B cell (primary cell): ENCODE data around the gene ZNF212. TPM values are rescaled to one million over a fixed set of nuclear protein-coding genes. Genes with fewer than 3 reads are reported as not detected.

Experiments
- ATAC-seq: fragments of 200-7000 bp; cut with Tn5 transposase; one replicate; pipeline ENCODE4 v1.10.0; 2021; ENCODE audit warnings: low read depth, mild to moderate bottlenecking, moderate number of reproducible peaks, moderate library complexity
- CTCF ChIA-PET: fragments of 350-600 bp; sonication (Branson Sonifier 250); formaldehyde crosslinking; loops from one replicate; lab custom pipeline; 2021; ENCODE audit warnings: antibody characterized with exemption, inconsistent platforms; lab: Charles Lee
- POLR2A ChIA-PET: fragments of 350-600 bp; sonication (Branson Sonifier 250); formaldehyde crosslinking; loops from one replicate; lab custom pipeline; 2021; ENCODE audit warnings: antibody characterized with exemption; lab: Charles Lee
- DNase-seq: peaks from one replicate; pipeline ENCODE4 v3.0.0; 2013
- H2AFZ ChIP-seq: 2 replicates; pipeline ENCODE4 v1.6.1; 2012; ENCODE audit warnings: mild to moderate bottlenecking, low read depth, low read length; ENCODE audit not compliant: insufficient read depth, poor library complexity, severe bottlenecking
- H3K27ac ChIP-seq, 2 donors: 1 replicate in 1 of 2; 2 replicates in 1 of 2; pipeline ENCODE4 v1.5.1; 2012 to 2013; ENCODE audit warnings: low read length in 2 of 2, mild to moderate bottlenecking in 2 of 2, moderate library complexity in 1 of 2
- H3K27me3 ChIP-seq, 4 experiments: fragments of 200-600 bp in 1 of 4; sonication (generic) in 1 of 4; replicated peaks in 1 of 4; 1 replicate in 2 of 4; 2 replicates in 2 of 4; pipeline versions ENCODE4 v1.6.1 to v1.7.0; 2013 to 2016; ENCODE audit warnings: low read length in 3 of 4, mild to moderate bottlenecking in 2 of 4, mixed read lengths in 1 of 4, moderate library complexity in 1 of 4; ENCODE audit not compliant: insufficient read depth in 4 of 4, control insufficient read depth in 3 of 4; ENCODE audit errors: control extremely low read depth in 1 of 4
- H3K36me3 ChIP-seq, 2 experiments: replicated peaks in 1 of 2; 1 replicate in 1 of 2; 2 replicates in 1 of 2; pipeline versions ENCODE4 v1.6.1 to v1.7.1; 2013; ENCODE audit warnings: low read length in 1 of 2; ENCODE audit not compliant: insufficient read depth in 2 of 2, control insufficient read depth in 1 of 2; ENCODE audit errors: control extremely low read depth in 1 of 2, extremely low read depth in 1 of 2
- H3K4me1 ChIP-seq, 2 donors: fragments of 200-600 bp in 1 of 2; sonication (generic) in 1 of 2; 1 replicate in 1 of 2; 2 replicates in 1 of 2; pipeline versions ENCODE4 v1.5.1 to v1.6.1; 2013 to 2017; ENCODE audit warnings: low read length in 2 of 2; ENCODE audit not compliant: control insufficient read depth in 2 of 2, insufficient read depth in 2 of 2
- H3K4me2 ChIP-seq: replicated peaks from 2 replicates; pipeline ENCODE3; 2012; ENCODE audit warnings: mild to moderate bottlenecking, low read depth, low read length; ENCODE audit not compliant: poor library complexity, severe bottlenecking
- H3K4me3 ChIP-seq, 5 experiments: fragments of 200-600 bp in 1 of 5; sonication (generic) in 1 of 5; 1 replicate in 3 of 5; 2 replicates in 2 of 5; pipeline versions ENCODE4 v1.5.1 to v1.7.0; 2011 to 2016; ENCODE audit warnings: low read length in 4 of 5, mild to moderate bottlenecking in 4 of 5, low read depth in 2 of 5, control low read depth in 1 of 5, moderate library complexity in 1 of 5; ENCODE audit not compliant: insufficient read depth in 1 of 5; ENCODE audit errors: control extremely low read depth in 1 of 5, extremely low read depth in 1 of 5
- H3K79me2 ChIP-seq: fragments of 200-600 bp; sonication (generic); one replicate; pipeline ENCODE4 v1.6.0; 2016; ENCODE audit warnings: low read length; ENCODE audit not compliant: control insufficient read depth, insufficient read depth
- H3K9ac ChIP-seq: fragments of 200-600 bp; sonication (generic); 2 replicates; pipeline ENCODE4 v1.6.1; 2017; ENCODE audit warnings: mild to moderate bottlenecking, low read length, moderate library complexity
- H3K9me3 ChIP-seq, 3 donors: one replicate each; pipeline versions ENCODE4 v1.6.1 to v1.7.1; 2013; ENCODE audit warnings: low read length in 2 of 3; ENCODE audit not compliant: control insufficient read depth in 2 of 3, insufficient read depth in 1 of 3; ENCODE audit errors: control extremely low read depth in 1 of 3
- H4K20me1 ChIP-seq: 2 replicates; pipeline ENCODE4 v1.6.0; 2012; ENCODE audit warnings: mild to moderate bottlenecking, low read length; ENCODE audit not compliant: insufficient read depth, control insufficient read depth, poor library complexity, severe bottlenecking
- H3K27ac Mint-ChIP-seq: one replicate; pipeline ENCODE4 v1.8.0; 2021; ENCODE audit warnings: mixed read lengths
- H3K27me3 Mint-ChIP-seq: one replicate; pipeline ENCODE4 v1.8.0; 2021; ENCODE audit warnings: mixed read lengths
- H3K4me1 Mint-ChIP-seq: one replicate; pipeline ENCODE4 v1.8.0; 2021; ENCODE audit warnings: mixed read lengths
- H3K4me3 Mint-ChIP-seq: one replicate; pipeline ENCODE4 v1.8.0; 2021; ENCODE audit warnings: mixed read lengths
- H3K9me3 Mint-ChIP-seq: one replicate; pipeline ENCODE4 v1.8.0; 2022; ENCODE audit warnings: mixed read lengths; ENCODE audit not compliant: insufficient read depth
- CTCF ChIP-seq: fragments of 200-600 bp; IDR thresholded peaks from one replicate; pipeline ENCODE4 v1.8.0; 2022; ENCODE audit warnings: antibody characterized with exemption, mild to moderate bottlenecking
- EZH2 ChIP-seq: IDR thresholded peaks from 2 replicates; pipeline ENCODE4 v1.6.1; 2012; ENCODE audit warnings: borderline replicate concordance, low read depth, mild to moderate bottlenecking, moderate library complexity, low read length; ENCODE audit not compliant: insufficient read depth, poor library complexity, severe bottlenecking
- whole genome bisulfite sequencing: methylation state at CpG from one replicate; pipeline ENCODE4 v1.1.5; 2013; ENCODE audit warnings: missing lambda C conversion rate; ENCODE audit not compliant: insufficient coverage; 5-methylcytosine and 5-hydroxymethylcytosine counted together
- intact Hi-C: fragments of 100-400 bp; cut with micrococcal nuclease; formaldehyde crosslinking; loops from one replicate; pipeline ENCODE4 v1.10.0; 2022
- polyA plus RNA-seq: library from polyadenylated mRNA; depleted of rRNA; stranded (reverse); fragments of >200 nt; gene quantifications from 2 replicates; pipeline ENCODE4 v1.2.3, GENCODE V29; 2012
- total RNA-seq, 2 donors: library from RNA; stranded (reverse); fragments of 120-200 nt in 1 of 2; gene quantifications; 1 replicate in 1 of 2; 2 replicates in 1 of 2; pipeline versions ENCODE4 v1.2.3 to v1.2.4, GENCODE V29; 2013 to 2022

Gene ZNF212
- total and polyA plus RNA-seq, 2 donors (not counting 1 experiment from before 2014, with no cell fraction given): 8.1 to 22.5 TPM

- ChIA-PET CTCF (no interaction called here), POLR2A (no interaction called here)
- H4K20me1 ChIP-seq: no peaks in the 10 kb centered on the region
- H3K27me3 Mint-ChIP-seq: no peaks in the 10 kb centered on the region
- H3K4me2 ChIP-seq: no peak overlapping the region
- no peak overlapping the region for H3K4me3 Mint-ChIP-seq
- no peak overlapping the region for H2AFZ ChIP-seq
- no peak overlapping the region for H3K4me3 ChIP-seq
- DNase-seq: no peak
- no peaks in the 10 kb centered on the region for H3K9me3 ChIP-seq
- H3K36me3 ChIP-seq: peaks cover 5 to 51% of the 10 kb centered on the region in 2 experiments
- intact Hi-C loops: no loop called here
- H3K9me3 Mint-ChIP-seq: no peaks in the 10 kb centered on the region
- no peak overlapping the region for H3K27ac Mint-ChIP-seq
- no peak overlapping the region for H3K27ac ChIP-seq
- H3K9ac ChIP-seq: no peak overlapping the region
- peaks cover 14% of the 10 kb centered on the region for H3K79me2 ChIP-seq
- ATAC-seq: no peak
- 100% methylated on average over 17 of the region's 18 CpGs for WGBS
- no peaks in the 10 kb centered on the region for H3K27me3 ChIP-seq
- H3K4me1 ChIP-seq: no peaks in the 10 kb centered on the region
- H3K4me1 Mint-ChIP-seq: peaks cover 2% of the 10 kb centered on the region
- TF ChIP-seq CTCF: no peak
- no peak for TF ChIP-seq EZH2
Measured at GRCh38 chr7:149205690-149206381, 33.6 kb upstream of the ZNF212 start.

GRCh38 chr7:149207324-149208035 lies 32.0 kb upstream of the ZNF212 start:
- Histone ChIP-seq H3K36me3 (peaks cover 9 to 55% of the 10 kb centered on the region in 2 experiments), H3K4me2 (no peak overlapping the region), H3K4me3 (no peak overlapping the region), H2AFZ (no peak overlapping the region), H3K27ac (no peak overlapping the region), H3K9ac (no peak overlapping the region), H3K79me2 (peaks cover 10% of the 10 kb centered on the region), H3K4me1 (no peaks in the 10 kb centered on the region), H4K20me1 (no peaks in the 10 kb centered on the region), H3K9me3 (no peaks in the 10 kb centered on the region), H3K27me3 (no peaks in the 10 kb centered on the region)
- CTCF ChIA-PET: no interaction called here
- intact Hi-C loops: no loop called here
- H3K27ac Mint-ChIP-seq: no peak overlapping the region
- TF ChIP-seq EZH2 (no peak), CTCF (no peak)
- no peaks in the 10 kb centered on the region for H3K9me3 Mint-ChIP-seq
- no peaks in the 10 kb centered on the region for H3K4me1 Mint-ChIP-seq
- DNase-seq (no peak), ATAC-seq (no peak)
- WGBS: 91% methylated on average over 33 of the region's 35 CpGs
- POLR2A ChIA-PET: no interaction called here
- H3K4me3 Mint-ChIP-seq: no peak overlapping the region
- no peaks in the 10 kb centered on the region for H3K27me3 Mint-ChIP-seq
